Endothelial cell of umbilical vein (primary cell): ENCODE results near the gene SLC16A5. TPM values are rescaled to one million over a fixed set of nuclear protein-coding genes. Genes with fewer than 3 reads are reported as not detected.

Experiments
- BruUV-seq: library from RNA; stranded (reverse); fragments of 400-500 nt; replicated peaks from 2 replicates; lab custom pipeline; 2021; lab: Mats Ljungman, UMichigan
- CTCF ChIA-PET: fragments of 300-600, 350-600 bp; sonication (Branson Sonifier 250); formaldehyde crosslinking; loops from one replicate; lab custom pipeline; 2021; ENCODE audit warnings: antibody characterized with exemption, inconsistent platforms; lab: Charles Lee
- POLR2A ChIA-PET: fragments of 300-600, 350-600 bp; sonication (Branson Sonifier 250); formaldehyde crosslinking; loops from one replicate; lab custom pipeline; 2021; ENCODE audit warnings: antibody characterized with exemption, inconsistent platforms; lab: Charles Lee
- DNase-seq: peaks from one replicate; pipeline ENCODE4 v3.0.0-alpha.2; 2011; ENCODE audit warnings: low read depth, low spot score
- FAIRE-seq: peaks from 2 replicates; lab custom pipeline; 2011; peaks lifted over from hg19 to GRCh38; lab: Jason Lieb, UNC
- H2AFZ ChIP-seq: 2 replicates; pipeline ENCODE4 v1.6.0; 2012; ENCODE audit warnings: low read depth, low read length, control low read depth, inconsistent platforms
- H3K27ac ChIP-seq: 2 replicates; pipeline ENCODE4 v1.5.1; 2011; ENCODE audit warnings: low read depth, mild to moderate bottlenecking, control low read depth, low read length, moderate library complexity; ENCODE audit not compliant: insufficient read depth
- H3K27me3 ChIP-seq, 2 experiments: 2 replicates each; pipeline versions ENCODE4 v1.6.0 to v1.6.1; 2011; ENCODE audit warnings: low read length in 2 of 2, mixed read lengths in 1 of 2; ENCODE audit not compliant: control insufficient read depth in 2 of 2, insufficient read depth in 2 of 2
- H3K36me3 ChIP-seq, 2 experiments: 2 replicates in 1 of 2; 3 replicates in 1 of 2; pipeline ENCODE4 v1.5.1; 2011; ENCODE audit warnings: low read length in 2 of 2, mild to moderate bottlenecking in 1 of 2, moderate library complexity in 1 of 2; ENCODE audit not compliant: control insufficient read depth in 2 of 2, insufficient read depth in 2 of 2; ENCODE audit errors: extremely low read depth in 1 of 2
- H3K4me1 ChIP-seq: 3 replicates; pipeline ENCODE4 v1.5.1; 2011; ENCODE audit warnings: mild to moderate bottlenecking, low read length; ENCODE audit not compliant: control insufficient read depth, insufficient read depth; ENCODE audit errors: extremely low read depth
- H3K4me2 ChIP-seq: 2 replicates; pipeline ENCODE4 v1.6.1; 2011; ENCODE audit warnings: low read length, control low read depth, mixed read lengths; ENCODE audit not compliant: insufficient read depth
- H3K4me3 ChIP-seq, 3 experiments: fragments of 200-600 bp in 1 of 3; sonication (generic), shearing (Covaris generic) in 1 of 3; replicated peaks in 1 of 3; 2 replicates each; pipeline ENCODE4 v1.5.1; 2011 to 2016; ENCODE audit warnings: control low read depth in 3 of 3, low read length in 3 of 3, mild to moderate bottlenecking in 2 of 3, inconsistent platforms in 1 of 3, low read depth in 1 of 3, moderate library complexity in 1 of 3; ENCODE audit not compliant: insufficient read depth in 1 of 3
- H3K79me2 ChIP-seq: 2 replicates; pipeline ENCODE4 v1.6.0; 2012; ENCODE audit warnings: low read length, inconsistent platforms; ENCODE audit not compliant: control insufficient read depth, insufficient read depth
- H3K9ac ChIP-seq: replicated peaks from 2 replicates; pipeline ENCODE3; 2011; ENCODE audit warnings: low read length, control low read depth; ENCODE audit not compliant: insufficient read depth; ENCODE audit errors: extremely low read depth
- H3K9me1 ChIP-seq: replicated peaks from 3 replicates; pipeline ENCODE4 v1.6.0; 2011; ENCODE audit warnings: mild to moderate bottlenecking, low read length; ENCODE audit not compliant: control insufficient read depth, insufficient read depth; ENCODE audit errors: extremely low read depth
- H3K9me3 ChIP-seq: replicated peaks from 2 replicates; pipeline ENCODE4 v1.5.1; 2012; ENCODE audit warnings: low read length, inconsistent platforms; ENCODE audit not compliant: control insufficient read depth, insufficient read depth
- H4K20me1 ChIP-seq: replicated peaks from 2 replicates; pipeline ENCODE3; 2011; ENCODE audit warnings: mild to moderate bottlenecking, low read length; ENCODE audit not compliant: control insufficient read depth, insufficient read depth; ENCODE audit errors: extremely low read depth
- EZH2 ChIP-seq: IDR thresholded peaks from 2 replicates; pipeline ENCODE4 v1.6.1; 2012; ENCODE audit warnings: borderline replicate concordance, low read depth, mild to moderate bottlenecking, moderate library complexity, low read length, inconsistent platforms; ENCODE audit not compliant: severe bottlenecking
- GATA2 ChIP-seq: IDR thresholded peaks from 2 replicates; pipeline ENCODE4 v1.7.0; 2011; ENCODE audit warnings: low read depth, mild to moderate bottlenecking, moderate library complexity, mixed read lengths, low read length; ENCODE audit not compliant: insufficient read length, insufficient read depth
- POLR2A ChIP-seq: IDR thresholded peaks from 2 replicates; pipeline ENCODE4 v1.6.1; 2012; ENCODE audit warnings: low read depth, mild to moderate bottlenecking, control low read depth, low read length
- dilution Hi-C: fragments of 300-500 bp; cut with MboI; formaldehyde crosslinking; loops from one replicate; pipeline ENCODE4 v1.15.0; 2019; ENCODE audit warnings: low sequenced_read_pairs; ENCODE audit not compliant: extremely low pct_ligation_motif_present
- intact Hi-C: fragments of 100-400 bp; cut with micrococcal nuclease; formaldehyde crosslinking; loops from one replicate; pipeline ENCODE4 v1.10.0; 2022
- polyA plus RNA-seq, 4 experiments: library from polyadenylated mRNA; depleted of rRNA in 3 of 4; stranded (reverse) in 3 of 4; unstranded in 1 of 4; fragments of >200 nt; gene quantifications; 2 replicates each; pipeline versions ENCODE4 v1.2.1 to v1.2.3, GENCODE V29; 2011 to 2012; ENCODE audit warnings: missing spikeins in 1 of 4
- total RNA-seq: library from RNA; stranded (reverse); gene quantifications from 2 replicates; pipeline ENCODE4 v1.2.3, GENCODE V29; 2021
- TF ChIP-seq, protein P1 (sequence below), 2 donors: IDR thresholded peaks; 1 replicate in 1 of 2; 2 replicates in 1 of 2; pipeline ENCODE4 v1.5.1; 2011; ENCODE audit warnings: low read length in 2 of 2, mild to moderate bottlenecking in 2 of 2, moderate library complexity in 2 of 2, control low read depth in 1 of 2, inconsistent platforms in 1 of 2, low read depth in 1 of 2; ENCODE audit not compliant: insufficient read depth in 1 of 2; ENCODE audit errors: extremely low read depth in 1 of 2

SLC16A5 gene
- total and polyA plus RNA-seq, 2 donors (not counting 3 experiments of a cell fraction or from before 2014, with no cell fraction given), result 16.4 to 23.3 TPM

- Histone ChIP-seq H3K9ac (peak overlapping the region; percentile 65), H4K20me1 (no peaks in the 10 kb centered on the region), H2AFZ (peak overlapping the region; percentile 12), H3K79me2 (peaks cover 2% of the 10 kb centered on the region), H3K9me3 (no peaks in the 10 kb centered on the region), H3K9me1 (no peaks in the 10 kb centered on the region), H3K27me3 (no peaks in the 10 kb centered on the region), H3K4me1 (peaks cover 9% of the 10 kb centered on the region), H3K27ac (peak overlapping the region; percentile 51), H3K4me2 (peak overlapping the region; percentile 25), H3K36me3 (peaks cover 5 to 13% of the 10 kb centered on the region in 2 experiments), H3K4me3 (peak overlapping the region; percentile 47 to 53 (median 50))
- TSS peak; percentile 13 for BruUV-seq
- ChIA-PET CTCF (interaction anchor here (0.7 to 8.8 kb wide), 17 partner anchors 14 to 169 kb away, joined by 3 to 138 read pairs (median 6); partner anchors contain the start of genes MRPL58 and SUMO2), POLR2A (interaction anchor here (1.4 kb wide), 1 partner anchor 17 kb away, joined by 5 read pairs; no protein-coding TSS in a partner anchor)
- intact Hi-C loops (loop anchor here (1.0 to 2.0 kb wide), 4 partner anchors 16 to 169 kb away; partner anchors contain the start of genes JPT1 and SUMO2), dilution Hi-C loops (no loop called here)
- peak; percentile 87 for FAIRE-seq
- DNase-seq, result peak; percentile 66
- no peak for TF ChIP-seq GATA2
- no peak for TF ChIP-seq EZH2
- TF ChIP-seq POLR2A, result no peak
- TF ChIP-seq, protein P1, sequence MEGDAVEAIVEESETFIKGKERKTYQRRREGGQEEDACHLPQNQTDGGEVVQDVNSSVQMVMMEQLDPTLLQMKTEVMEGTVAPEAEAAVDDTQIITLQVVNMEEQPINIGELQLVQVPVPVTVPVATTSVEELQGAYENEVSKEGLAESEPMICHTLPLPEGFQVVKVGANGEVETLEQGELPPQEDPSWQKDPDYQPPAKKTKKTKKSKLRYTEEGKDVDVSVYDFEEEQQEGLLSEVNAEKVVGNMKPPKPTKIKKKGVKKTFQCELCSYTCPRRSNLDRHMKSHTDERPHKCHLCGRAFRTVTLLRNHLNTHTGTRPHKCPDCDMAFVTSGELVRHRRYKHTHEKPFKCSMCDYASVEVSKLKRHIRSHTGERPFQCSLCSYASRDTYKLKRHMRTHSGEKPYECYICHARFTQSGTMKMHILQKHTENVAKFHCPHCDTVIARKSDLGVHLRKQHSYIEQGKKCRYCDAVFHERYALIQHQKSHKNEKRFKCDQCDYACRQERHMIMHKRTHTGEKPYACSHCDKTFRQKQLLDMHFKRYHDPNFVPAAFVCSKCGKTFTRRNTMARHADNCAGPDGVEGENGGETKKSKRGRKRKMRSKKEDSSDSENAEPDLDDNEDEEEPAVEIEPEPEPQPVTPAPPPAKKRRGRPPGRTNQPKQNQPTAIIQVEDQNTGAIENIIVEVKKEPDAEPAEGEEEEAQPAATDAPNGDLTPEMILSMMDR (IDR thresholded peaks at IDR 0.05; ENCODE audit: extremely low read depth in 1 of 2, insufficient read depth in 1 of 2, low read depth in 1 of 2, low read length in 2 of 2), result peak; percentile 43 to 58
Observed at GRCh38 chr17:75130632-75131277, 43.0 kb downstream of the SLC16A5 start.
